ENCODE measurements around the gene MESP2. TPM values are rescaled to one million over a fixed set of nuclear protein-coding genes. Genes with fewer than 3 reads are reported as not detected.

MESP2 gene
- total RNA-seq, 1 experiment from 2014 or later, result 1.1 TPM

DNA sequence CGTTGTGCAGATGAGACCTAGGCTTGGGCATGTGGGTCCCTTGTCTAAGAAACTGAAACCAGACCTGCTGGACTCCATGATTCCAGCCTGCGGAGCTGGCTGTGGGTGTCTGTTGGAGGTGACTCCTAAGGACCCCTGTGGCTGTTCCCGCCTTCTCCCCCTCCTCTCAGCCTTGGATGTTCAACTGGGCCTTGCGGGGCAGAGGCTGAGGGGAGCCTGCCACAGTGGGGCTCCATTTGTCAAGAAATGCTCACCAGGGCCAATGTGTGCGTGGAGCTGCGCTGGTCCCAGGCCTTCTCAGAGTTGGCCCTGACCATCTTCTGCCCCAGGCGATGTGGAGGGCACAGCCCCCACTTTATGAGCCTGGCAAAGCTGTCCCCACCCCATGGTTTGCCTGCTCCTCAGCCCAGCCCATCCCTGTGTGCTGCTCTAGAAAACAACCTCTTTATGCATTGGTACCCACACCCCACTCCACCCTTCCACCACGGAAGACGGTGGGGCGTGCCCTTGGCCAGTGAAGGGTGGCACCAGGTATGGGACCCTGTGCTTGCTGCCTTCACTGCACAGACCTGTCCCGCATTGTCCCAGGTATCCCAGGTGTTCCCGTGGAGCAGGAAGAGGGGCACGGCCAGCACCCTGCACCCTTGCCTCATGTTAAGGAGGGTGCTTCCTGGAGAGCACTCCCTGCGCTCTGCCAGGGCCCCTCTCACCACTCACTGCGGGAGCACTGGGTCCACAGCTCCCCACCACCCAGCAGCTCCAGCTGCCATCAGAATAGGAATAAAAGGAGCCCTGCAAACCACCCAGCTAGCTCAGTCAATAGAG lies 7.9 kb downstream of the MESP2 start:
- ATAC-seq (peak; percentile 49), DNase-seq (ENCODE audit: low read depth, low spot score) (no peak)
- intact Hi-C loops (cut with micrococcal nuclease; ENCODE audit: unreplicated experiment), result no loop called here

DNA sequence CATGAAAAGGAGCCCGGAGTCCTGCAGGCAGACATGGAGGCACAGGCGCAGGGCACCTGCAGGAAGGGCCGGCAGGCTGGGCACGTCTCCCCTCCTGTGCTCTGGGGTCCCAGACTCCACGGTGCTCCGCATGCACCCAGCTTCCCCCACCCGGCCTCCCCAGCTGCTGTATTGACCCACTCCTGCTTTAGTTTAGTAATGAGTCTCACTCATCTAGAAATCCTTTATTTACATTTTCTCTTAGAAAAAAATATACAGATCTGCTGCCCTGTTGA lies 8.5 kb downstream of the MESP2 start:
- Histone ChIP-seq H3K4me1 (ENCODE audit: control insufficient read depth, insufficient read depth, low read length) (peaks cover 21% of the 10 kb centered on the region), H3K9me3 (ENCODE audit: control insufficient read depth, insufficient read depth, low read depth, low read length) (no peaks in the 10 kb centered on the region), H3K36me3 (ENCODE audit: control insufficient read depth, insufficient read depth, low read length) (no peaks in the 10 kb centered on the region; the same call in 1 of the 2 replicates), H3K27me3 (ENCODE audit: control insufficient read depth, insufficient read depth, low read length) (no peaks in the 10 kb centered on the region), H3K4me3 (ENCODE audit: low read depth in 2 of 2, low read length in 2 of 2) (no peak overlapping the region), H3K27ac (ENCODE audit: low read length) (no peak overlapping the region)
- ChIA-PET CTCF (no interaction called here), POLR2A (no interaction called here)
- DNase-seq (ENCODE audit: low read depth, low spot score) (no peak), ATAC-seq (no peak)
- TF ChIP-seq REST (IDR thresholded peaks at IDR 0.05; ENCODE audit: insufficient read depth in 1 of 2, low read depth in 2 of 2, low read length in 1 of 2) (no peak), SIN3A (IDR thresholded peaks at IDR 0.05; ENCODE audit: borderline replicate concordance, insufficient read depth, low read depth, low read length) (no peak), CTCF (IDR thresholded peaks at IDR 0.05) (no peak), POLR2AphosphoS5 (IDR thresholded peaks at IDR 0.05; ENCODE audit: low read depth, low read length) (no peak), TCF7L2 (IDR thresholded peaks at IDR 0.05; ENCODE audit: low read depth, low read length) (no peak)
- intact Hi-C loops (cut with micrococcal nuclease; ENCODE audit: unreplicated experiment), result no loop called here
- in situ Hi-C loops (cut with HindIII; ENCODE audit: low pct_unique_long_range_greater_than_20kb, low sequenced_read_pairs), result no loop called here
- BruUV-seq (replicated peaks), result no TSS peak

More for the DNA sequence above, 7.9 kb downstream of the MESP2 start:
- TF ChIP-seq POLR2AphosphoS5 (IDR thresholded peaks at IDR 0.05; ENCODE audit: low read depth, low read length) (peak; percentile 36), TCF7L2 (IDR thresholded peaks at IDR 0.05; ENCODE audit: low read depth, low read length) (no peak)
- H3K4me3 ChIP-seq (ENCODE audit: low read depth in 2 of 2, low read length in 2 of 2), result no peak overlapping the region
- H3K4me1 ChIP-seq (ENCODE audit: control insufficient read depth, insufficient read depth, low read length), result peaks cover 21% of the 10 kb centered on the region
- CTCF ChIA-PET, result no interaction called here
- H3K36me3 ChIP-seq (ENCODE audit: control insufficient read depth, insufficient read depth, low read length), result no peaks in the 10 kb centered on the region; the same call in 1 of the 2 replicates
- no peaks in the 10 kb centered on the region for H3K9me3 ChIP-seq (ENCODE audit: control insufficient read depth, insufficient read depth, low read depth, low read length)
- no peak overlapping the region for H3K27ac ChIP-seq (ENCODE audit: low read length)
- H3K27me3 ChIP-seq (ENCODE audit: control insufficient read depth, insufficient read depth, low read length), result no peaks in the 10 kb centered on the region
- no TSS peak for BruUV-seq (replicated peaks)
- in situ Hi-C loops (cut with HindIII; ENCODE audit: low pct_unique_long_range_greater_than_20kb, low sequenced_read_pairs), result no loop called here
- POLR2A ChIA-PET, result no interaction called here

DNA sequence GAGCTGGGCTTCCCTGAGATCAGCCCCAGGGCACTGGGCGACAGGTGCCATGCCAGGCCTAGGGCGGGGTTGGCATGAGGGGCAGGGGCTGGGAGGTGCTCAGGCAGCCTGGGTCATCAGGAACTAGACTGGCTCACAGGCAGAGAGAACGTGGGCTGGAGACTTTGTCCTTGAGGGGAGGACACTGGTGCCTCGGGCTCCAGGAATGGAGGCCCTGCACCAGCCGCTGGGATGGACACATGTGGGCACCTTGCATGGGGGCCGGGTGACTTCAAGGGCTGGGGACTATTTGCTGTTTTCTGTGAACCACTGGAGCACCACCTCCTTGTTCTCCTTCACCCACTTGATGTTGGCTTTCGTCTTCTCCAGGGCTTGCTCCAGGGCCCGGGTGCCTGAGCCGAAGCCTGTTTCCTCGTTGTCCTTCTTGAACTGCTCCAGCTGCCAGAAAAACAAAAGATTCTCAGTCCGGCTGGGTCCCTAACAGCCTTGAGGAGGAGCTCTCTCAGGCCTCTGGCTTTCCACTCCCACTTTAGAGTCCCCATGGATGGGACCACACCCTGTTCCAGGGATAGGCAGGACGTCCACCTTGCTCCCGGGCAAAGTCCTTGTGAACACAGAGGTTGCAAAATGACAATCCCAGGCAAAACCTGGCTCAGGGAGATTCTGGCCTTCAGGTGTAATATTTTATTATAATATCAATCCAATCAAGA lies 9.1 kb downstream of the MESP2 start:
- POLR2A ChIA-PET, result no interaction called here
- CTCF ChIA-PET, result no interaction called here
- in situ Hi-C loops (cut with HindIII; ENCODE audit: low pct_unique_long_range_greater_than_20kb, low sequenced_read_pairs), result no loop called here
- intact Hi-C loops (cut with micrococcal nuclease; ENCODE audit: unreplicated experiment), result no loop called here
- TSS peak; percentile 98 for BruUV-seq (replicated peaks)
- Histone ChIP-seq H3K4me1 (ENCODE audit: control insufficient read depth, insufficient read depth, low read length) (peaks cover 21% of the 10 kb centered on the region), H3K36me3 (ENCODE audit: control insufficient read depth, insufficient read depth, low read length) (no peaks in the 10 kb centered on the region; the same call in 1 of the 2 replicates), H3K9me3 (ENCODE audit: control insufficient read depth, insufficient read depth, low read depth, low read length) (no peaks in the 10 kb centered on the region), H3K4me3 (ENCODE audit: low read depth in 2 of 2, low read length in 2 of 2) (no peak overlapping the region), H3K27ac (ENCODE audit: low read length) (no peak overlapping the region), H3K27me3 (ENCODE audit: control insufficient read depth, insufficient read depth, low read length) (no peaks in the 10 kb centered on the region)
- no peak for TF ChIP-seq REST (IDR thresholded peaks at IDR 0.05; ENCODE audit: insufficient read depth in 1 of 2, low read depth in 2 of 2, low read length in 1 of 2)
- TF ChIP-seq TCF7L2 (IDR thresholded peaks at IDR 0.05; ENCODE audit: low read depth, low read length), result no peak
- no peak for TF ChIP-seq POLR2AphosphoS5 (IDR thresholded peaks at IDR 0.05; ENCODE audit: low read depth, low read length)
- TF ChIP-seq SIN3A (IDR thresholded peaks at IDR 0.05; ENCODE audit: borderline replicate concordance, insufficient read depth, low read depth, low read length), result no peak
- DNase-seq (ENCODE audit: low read depth, low spot score) (no peak), ATAC-seq (no peak)
